Endometrial microvascular endothelial cells (primary cell): ENCODE measurements around the gene ZFAND3. TPM values are rescaled to one million over a fixed set of nuclear protein-coding genes. Genes with fewer than 3 reads are reported as not detected.

ENCODE experiments used
- in situ Hi-C: cut with HindIII; loops from 2 replicates; pipeline ENCODE4 v1.10.0; 2017; ENCODE audit warnings: low sequenced_read_pairs, low pct_unique_long_range_greater_than_20kb; ENCODE audit errors: inconsistent ontology term
- total RNA-seq: library from RNA; depleted of rRNA; stranded (reverse); fragments of >200 nt; gene quantifications from one replicate; pipeline ENCODE4 v1.2.3, GENCODE V29; 2015; ENCODE audit errors: inconsistent ontology term

The ZFAND3 gene
- total RNA-seq, 1 donor from 2014 or later, result 20.5 TPM

DNA sequence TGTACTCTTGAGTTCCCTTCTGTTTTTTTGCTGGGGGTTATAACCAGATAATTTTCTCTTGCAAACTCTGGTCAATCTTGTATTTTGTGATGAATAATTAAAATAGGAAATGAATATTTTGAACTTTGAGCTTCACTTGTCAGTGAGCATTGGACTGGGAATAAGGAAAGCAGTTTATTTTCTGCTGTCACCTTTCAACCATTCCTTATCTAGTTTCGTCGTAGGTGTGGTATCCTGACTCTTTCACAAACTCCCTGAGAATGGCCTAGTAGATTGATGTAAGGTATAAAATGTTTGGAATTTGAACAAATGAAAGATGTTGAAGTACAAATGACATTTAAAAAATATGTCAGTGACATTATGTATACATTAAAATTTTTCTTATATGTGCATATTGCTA lies 98.0 kb downstream of the ZFAND3 start:
- in situ Hi-C loops, result no loop called here

DNA sequence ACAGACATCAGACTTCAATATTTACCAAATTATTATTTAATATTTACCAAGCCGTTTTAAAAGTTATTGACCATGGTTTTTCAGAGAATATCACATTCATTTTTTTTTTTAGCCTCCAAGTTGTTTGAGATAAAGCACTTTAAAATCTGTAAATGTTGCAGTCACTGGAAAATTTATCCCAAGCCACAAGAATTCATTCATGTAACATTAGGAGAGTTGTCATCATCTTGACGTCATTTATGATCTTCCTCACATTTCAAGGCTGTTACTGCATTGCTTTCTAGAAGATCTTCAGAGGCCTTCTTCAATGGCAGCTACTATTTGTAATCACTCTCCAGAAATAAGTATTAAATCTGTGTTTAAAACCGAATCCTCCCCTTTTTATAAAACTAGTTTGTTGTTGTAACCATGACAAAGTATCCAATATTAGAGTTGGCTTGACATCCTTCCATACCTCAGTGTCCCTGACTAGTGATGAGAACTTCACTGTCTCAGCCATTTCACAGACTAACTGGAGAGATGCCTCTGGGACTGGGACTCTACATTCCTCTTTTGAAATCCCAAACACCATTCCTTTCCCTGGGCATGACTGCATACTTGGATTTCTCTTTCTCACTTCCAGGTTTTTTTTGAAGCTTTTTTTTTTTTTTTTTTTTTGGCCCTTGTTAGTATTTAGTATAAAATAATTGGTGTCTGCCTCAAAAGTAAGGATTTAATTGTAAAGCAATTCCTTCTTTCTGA lies 100.1 kb downstream of the ZFAND3 start:
- in situ Hi-C loops, result no loop called here

GRCh38 chr6:37920667-37921066 lies 101.1 kb downstream of the ZFAND3 start:
- in situ Hi-C loops, result no loop called here

DNA sequence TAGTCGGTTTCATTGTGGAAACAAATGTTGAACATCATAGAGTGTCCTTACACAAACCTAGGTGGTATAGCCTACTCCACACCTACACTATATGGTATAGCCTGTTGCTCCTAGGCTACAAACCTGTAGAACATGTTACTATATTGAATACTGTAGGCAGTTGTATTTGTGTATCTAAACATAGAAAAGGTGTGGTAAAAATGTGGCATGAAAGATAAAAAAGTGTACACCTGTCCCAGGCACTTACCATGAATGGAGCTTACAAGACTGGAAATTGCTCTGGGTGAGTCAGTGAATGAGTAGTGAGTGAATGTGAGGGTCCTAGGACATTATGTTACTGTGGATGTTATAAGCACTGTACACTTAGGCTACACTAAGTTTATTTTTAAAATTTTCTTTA lies 103.0 kb downstream of the ZFAND3 start:
- in situ Hi-C loops, result no loop called here

DNA sequence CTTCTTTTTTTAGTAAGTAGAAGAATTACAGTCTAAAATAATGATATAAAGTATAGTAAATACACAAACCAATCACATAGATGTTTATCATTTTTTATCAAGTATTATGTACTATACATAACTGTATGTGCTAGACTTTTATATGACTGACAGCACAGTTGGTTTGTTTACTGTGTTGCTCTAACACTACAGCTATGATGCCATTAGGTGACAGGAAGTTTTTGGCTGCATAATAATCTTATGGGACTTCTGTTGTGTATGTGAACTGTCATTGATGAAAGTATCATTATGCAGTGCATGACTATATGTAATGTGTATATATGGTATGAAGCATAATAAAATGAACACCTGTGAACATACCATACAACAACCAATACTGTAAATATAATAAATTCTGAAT lies 104.0 kb downstream of the ZFAND3 start:
- in situ Hi-C loops, result no loop called here

GRCh38 chr6:37926661-37927060 lies 107.1 kb downstream of the ZFAND3 start:
- in situ Hi-C loops, result no loop called here

GRCh38 chr6:37928217-37928616 lies 108.7 kb downstream of the ZFAND3 start:
- in situ Hi-C loops, result no loop called here

DNA sequence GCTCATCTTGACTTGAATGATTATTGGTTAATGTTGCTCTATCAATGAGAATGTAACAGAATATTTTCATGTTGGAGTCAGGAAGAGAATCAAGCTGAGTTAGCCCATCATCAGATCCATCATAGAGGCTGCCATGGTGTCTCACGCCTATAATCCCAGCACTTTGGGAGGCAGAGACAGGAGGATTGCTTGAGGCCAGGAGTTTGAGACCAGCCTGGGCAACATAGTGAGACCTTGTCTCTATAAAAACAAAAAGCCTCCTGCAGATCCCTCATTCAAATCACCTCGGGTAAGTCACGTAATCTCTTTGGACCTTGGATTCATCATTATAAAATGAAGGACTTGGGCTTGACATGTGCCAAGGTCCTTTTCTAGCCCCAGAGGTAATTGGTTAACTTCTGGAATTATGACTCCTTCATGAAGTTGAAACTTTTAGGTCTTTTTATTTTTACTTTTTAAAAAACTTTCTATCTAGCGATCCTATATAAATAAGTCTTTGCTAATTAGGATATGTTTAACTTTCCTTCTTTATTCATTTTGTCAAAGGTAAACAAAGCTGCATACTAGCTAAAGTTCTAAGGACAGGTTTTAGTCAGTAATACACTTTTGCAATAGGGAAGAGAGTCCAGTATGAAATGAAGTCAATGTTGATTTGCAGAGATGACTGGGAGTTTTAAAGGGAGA lies 110.9 kb downstream of the ZFAND3 start:
- in situ Hi-C loops, result no loop called here

DNA sequence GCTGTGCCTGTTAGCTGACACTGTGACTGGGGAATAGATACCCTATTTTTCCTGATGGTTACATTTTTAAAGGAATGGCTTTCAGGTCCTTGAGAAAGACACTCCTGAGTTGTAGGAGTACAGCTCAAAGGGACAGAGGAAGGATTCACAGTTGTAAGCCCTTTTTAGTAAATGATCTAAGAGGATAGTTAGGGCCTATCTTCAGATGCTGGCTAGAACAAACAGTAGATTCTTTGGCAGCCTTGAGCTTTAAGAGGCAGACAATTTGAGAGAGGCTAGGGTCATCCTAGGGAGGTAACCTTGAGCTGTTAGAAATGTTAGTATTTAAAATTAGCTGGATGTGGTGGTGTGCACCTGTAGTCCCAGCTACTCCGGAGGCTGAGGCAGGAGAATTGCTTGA lies 111.5 kb downstream of the ZFAND3 start:
- in situ Hi-C loops, result no loop called here

GRCh38 chr6:37934276-37934675 lies 114.7 kb downstream of the ZFAND3 start:
- in situ Hi-C loops, result no loop called here

GRCh38 chr6:37936150-37936549 lies 116.6 kb downstream of the ZFAND3 start:
- in situ Hi-C loops, result no loop called here

- in situ Hi-C loops, result no loop called here
Measured at GRCh38 chr6:37936906-37937305, 117.4 kb downstream of the ZFAND3 start.

- in situ Hi-C loops, result no loop called here
Measured at GRCh38 chr6:37938909-37939308, 119.4 kb downstream of the ZFAND3 start.

GRCh38 chr6:37940074-37940847 lies 120.7 kb downstream of the ZFAND3 start:
- in situ Hi-C loops, result no loop called here

DNA sequence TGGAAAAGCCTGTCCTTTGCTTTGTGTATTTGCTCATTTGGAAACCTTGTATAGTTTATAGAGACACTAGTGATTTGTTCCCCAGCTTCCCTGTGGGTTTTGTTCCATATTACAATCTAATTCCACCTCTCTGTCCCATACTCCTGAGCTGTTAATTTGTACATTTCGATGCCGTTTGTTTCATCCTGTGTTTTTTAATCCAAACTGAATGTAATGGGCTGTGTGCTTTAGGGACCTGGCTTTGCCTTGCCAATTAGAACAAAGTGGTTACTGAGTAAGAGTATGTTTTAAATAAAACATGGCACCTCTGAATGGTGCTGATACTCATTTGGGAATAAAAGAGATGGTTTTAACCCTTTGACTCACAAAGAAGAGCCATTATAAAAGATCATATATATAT lies 122.3 kb downstream of the ZFAND3 start:
- in situ Hi-C loops, result no loop called here

DNA sequence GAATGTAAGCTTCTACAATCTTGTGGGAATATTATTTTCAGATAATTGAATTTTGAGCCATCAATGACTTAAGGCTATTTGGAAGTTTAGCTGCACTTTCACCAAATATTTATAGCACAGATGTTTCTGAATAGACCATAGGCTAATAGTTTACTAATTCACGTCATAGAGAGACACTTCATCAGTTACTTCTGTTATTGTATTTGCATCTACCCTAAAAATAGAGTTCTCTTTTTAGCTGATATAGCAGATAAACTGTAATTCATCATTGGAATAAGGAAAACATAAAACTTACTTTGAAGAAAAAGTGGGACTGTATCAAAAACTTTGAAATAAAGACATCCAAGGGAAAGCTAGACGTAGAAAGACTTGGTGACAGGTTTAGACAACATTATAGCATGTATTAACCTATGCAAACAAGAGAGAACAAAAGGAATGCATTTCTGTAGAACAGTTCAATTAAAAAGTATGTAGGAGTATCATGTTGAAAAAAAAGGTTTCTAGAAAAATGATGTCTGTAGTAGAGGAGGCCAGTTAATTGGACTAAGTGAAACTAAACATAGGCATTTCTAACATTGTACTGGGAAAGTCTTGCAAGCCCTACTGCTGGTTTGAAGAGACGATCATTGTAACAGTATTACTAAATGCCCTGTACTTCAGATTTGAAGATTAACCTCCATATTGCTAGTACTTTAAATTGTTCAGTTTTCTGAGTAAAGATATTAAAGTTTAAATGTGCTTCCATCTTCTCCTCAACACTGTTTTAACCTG lies 123.3 kb downstream of the ZFAND3 start:
- in situ Hi-C loops, result no loop called here

GRCh38 chr6:37943436-37944058 lies 124.0 kb downstream of the ZFAND3 start:
- in situ Hi-C loops, result no loop called here

- in situ Hi-C loops, result no loop called here
Measured at GRCh38 chr6:37946057-37946456, 126.5 kb downstream of the ZFAND3 start.

GRCh38 chr6:37947468-37947867 lies 127.9 kb downstream of the ZFAND3 start:
- in situ Hi-C loops, result no loop called here
